Stimulated activated naive CD4-positive, alpha-beta T cell treated with Interleukin-2 at 50 U/mL for 16 hours (primary cell): ENCODE data around the gene VEGFC.

Experiments
- DNase-seq: peaks from one replicate; lab custom pipeline; 2025; lab: John Stamatoyannopoulos, UW

The VEGFC gene

DNA sequence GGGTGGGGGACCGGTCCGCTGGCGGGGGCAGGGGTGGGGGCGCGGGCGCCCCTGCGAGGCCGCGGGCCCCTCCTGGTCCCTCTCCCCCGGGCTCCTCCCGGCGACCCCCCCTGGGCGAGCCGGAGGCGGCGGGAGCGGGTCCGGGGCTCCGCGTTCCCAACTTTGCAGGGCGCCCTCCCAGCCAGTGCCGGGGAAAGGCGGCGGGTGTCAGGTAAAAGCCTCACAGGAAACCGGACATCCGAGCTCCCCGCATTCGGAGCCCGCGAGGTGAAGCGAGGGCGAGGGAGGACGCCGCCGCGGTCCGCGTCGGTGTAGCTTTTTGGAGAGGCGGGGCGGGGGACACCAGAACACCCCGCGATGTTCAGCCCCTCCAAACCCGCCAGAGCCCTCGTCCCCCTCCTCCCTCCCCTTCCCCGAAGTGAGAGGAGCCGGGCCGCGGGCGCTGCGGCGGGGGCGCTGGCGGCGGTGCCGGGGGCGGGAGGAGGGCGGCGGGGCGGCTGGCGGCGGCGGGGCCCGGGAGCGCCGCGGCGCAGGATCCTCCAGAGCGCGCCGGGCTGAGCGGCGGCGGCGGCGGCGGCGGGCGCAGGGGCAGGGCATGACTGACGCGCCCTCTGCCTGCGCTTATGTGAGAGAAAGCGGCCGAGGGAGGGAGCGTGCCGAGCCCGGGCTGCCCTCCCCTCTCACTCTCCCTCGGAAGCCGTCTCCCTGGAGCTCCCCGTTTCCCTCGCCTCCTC lies at the start of gene VEGFC:
VEGFC (minus strand) TSS at position 597 of the 734 bp plus-strand sequence. CDS start 611 bp downstream, outside the sequence.
- no peak for DNase-seq

- no peak for DNase-seq
Observed at GRCh38 chr4:176841711-176842112, 49.0 kb upstream of the VEGFC start.

GRCh38 chr4:176840166-176840565 lies 47.4 kb upstream of the VEGFC start:
- no peak for DNase-seq

GRCh38 chr4:176839656-176840055 lies 46.9 kb upstream of the VEGFC start:
- no peak for DNase-seq

DNA sequence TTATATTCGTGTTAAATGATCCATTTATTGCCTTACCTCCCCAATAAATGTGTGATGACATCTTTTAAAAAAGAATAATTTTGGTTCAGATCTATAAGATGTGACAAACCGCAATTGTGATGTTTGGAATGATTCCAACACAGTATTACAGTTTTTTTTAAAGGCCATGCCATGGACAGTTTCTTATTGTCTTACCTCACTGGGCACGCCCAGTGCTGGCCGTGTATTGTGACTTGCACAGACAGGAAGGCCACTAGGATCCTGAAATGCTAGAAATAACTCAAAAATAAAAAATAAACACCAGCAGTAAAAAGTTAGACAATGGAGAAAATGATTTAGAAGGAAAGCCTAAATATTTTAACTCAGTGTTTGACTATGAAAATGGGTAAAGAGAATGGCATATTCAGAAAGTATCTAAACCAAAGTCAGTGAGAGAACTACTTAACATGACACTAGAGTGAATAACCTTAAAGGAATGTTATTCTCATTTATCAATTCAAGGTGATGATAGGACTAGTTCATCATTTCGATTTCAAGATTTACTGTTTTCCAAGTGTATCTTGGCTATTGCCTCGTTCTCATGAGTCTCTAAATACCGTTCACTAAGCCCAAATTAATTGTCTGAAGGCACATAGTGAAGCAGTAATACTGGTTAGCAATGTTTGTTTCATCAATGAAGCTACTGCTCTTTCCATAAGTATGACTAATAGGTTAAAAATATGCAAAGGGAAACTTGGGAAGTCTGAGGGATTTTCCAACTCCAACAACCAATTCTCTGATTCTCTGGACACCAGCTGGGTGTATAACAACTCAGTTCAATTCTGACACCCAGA lies 46.1 kb upstream of the VEGFC start:
- DNase-seq = no peak

GRCh38 chr4:176837169-176837895 lies 44.6 kb upstream of the VEGFC start:
- DNase-seq = no peak

- DNase-seq = no peak
Observed at GRCh38 chr4:176834531-176834930, 41.8 kb upstream of the VEGFC start.

DNA sequence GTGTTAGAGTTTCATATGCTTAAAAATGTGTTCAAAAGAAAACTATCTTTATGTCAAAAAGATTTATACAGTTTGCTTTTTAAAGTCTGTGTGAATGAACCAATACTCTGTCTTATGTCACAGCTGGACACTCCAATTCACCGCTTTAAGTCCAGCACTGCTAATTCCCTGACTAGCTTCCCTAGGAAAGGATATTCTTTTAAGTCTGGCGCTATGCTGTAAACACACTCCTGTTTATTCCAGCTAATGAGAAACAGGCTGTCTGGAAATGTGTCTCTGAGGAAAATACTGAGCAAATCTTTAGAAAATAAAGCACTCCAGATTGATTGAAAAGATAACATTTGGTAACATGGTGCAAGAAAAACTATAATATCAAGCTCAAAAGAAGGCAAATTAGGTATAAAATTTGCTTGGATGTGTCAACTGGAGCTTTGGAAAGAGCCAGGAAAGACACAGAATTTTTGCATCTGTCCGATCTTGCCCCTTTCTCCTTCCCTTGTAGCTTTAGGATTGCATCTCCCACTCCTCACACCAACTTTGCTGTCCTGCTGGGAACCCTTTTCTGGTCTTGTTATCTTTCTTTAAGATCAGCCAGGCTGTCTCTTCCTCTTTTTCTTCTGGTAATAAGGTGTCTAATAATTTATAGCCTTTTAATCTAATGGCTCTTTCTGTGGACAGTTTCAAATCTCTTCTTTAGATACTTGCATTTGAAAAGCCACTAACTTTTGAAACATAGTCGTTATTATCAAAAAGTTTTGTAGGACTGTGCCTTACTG lies 40.9 kb upstream of the VEGFC start:
- DNase-seq = no peak

DNA sequence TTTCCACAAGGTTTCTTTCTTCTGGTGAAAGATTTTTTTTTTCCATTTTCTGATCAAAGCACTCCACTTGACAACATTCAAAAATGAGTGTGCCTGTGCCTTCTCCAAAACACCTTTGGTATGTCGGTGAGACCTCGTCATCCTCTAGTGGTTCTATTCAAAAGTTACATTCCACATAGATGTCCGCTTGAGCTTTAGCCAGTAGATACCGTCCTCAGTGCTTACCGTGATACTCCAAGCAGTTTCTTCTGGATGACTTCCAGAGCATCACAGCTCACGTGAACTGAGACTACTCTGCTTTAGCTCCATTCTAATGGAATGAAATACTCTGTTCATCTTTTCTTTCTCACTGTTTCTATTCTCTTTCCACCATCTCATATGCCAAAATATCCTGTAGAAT lies 38.2 kb upstream of the VEGFC start:
- no peak for DNase-seq

GRCh38 chr4:176825586-176825985 lies 32.9 kb upstream of the VEGFC start:
- DNase-seq = no peak

GRCh38 chr4:176824645-176825366 lies 32.1 kb upstream of the VEGFC start:
- DNase-seq = no peak

GRCh38 chr4:176818531-176818930 lies 25.8 kb upstream of the VEGFC start:
- DNase-seq = no peak

DNA sequence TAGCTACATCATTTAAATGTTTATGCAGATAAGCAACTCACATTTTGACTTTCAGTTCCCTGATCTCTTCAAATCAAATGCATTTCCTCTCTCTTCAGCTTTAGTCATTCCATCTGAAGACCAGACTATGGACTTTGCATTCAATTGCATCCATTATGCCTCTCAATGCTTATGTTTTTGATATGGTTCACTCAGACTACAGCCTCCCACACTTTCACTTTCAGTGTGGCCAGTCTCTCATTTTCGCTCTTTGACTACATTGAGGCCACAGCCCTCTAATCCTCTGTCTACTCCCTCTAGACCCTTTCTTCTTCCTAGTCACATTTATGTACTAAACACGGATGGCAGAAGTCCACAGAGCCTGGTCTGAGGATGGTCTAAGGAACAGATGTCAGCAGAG lies 24.5 kb upstream of the VEGFC start:
- no peak for DNase-seq

GRCh38 chr4:176814770-176815169 lies 22.0 kb upstream of the VEGFC start:
- DNase-seq = no peak

GRCh38 chr4:176810481-176811249 lies 17.9 kb upstream of the VEGFC start:
- DNase-seq = no peak

DNA sequence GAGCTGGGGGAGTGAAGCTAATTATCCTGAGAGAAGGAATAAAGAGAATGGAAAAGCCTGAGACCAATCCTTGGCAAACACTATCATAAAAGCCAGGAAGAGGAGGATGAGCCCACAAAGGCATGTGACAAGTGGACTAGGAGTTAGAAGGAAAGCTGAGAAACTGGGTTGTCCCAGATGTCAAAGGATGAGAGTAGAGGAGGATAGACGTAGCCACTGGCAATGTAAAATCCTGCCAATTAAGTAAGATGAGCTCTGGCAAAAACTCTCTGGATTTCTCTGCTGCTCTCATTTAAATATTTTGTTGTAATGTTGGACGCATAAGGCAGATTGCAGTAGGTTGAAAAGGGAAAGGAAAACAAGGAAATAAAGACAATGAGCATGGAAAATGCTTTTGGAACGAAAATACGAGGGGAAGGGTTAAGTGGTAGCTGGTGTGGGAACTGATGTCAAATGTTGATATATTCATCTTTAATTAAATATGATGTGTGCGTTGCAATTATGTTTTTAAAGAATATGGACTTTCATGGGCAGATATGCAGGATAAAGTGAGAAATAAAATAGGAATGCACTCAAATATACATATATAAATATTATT lies 14.2 kb upstream of the VEGFC start:
- DNase-seq = no peak

DNA sequence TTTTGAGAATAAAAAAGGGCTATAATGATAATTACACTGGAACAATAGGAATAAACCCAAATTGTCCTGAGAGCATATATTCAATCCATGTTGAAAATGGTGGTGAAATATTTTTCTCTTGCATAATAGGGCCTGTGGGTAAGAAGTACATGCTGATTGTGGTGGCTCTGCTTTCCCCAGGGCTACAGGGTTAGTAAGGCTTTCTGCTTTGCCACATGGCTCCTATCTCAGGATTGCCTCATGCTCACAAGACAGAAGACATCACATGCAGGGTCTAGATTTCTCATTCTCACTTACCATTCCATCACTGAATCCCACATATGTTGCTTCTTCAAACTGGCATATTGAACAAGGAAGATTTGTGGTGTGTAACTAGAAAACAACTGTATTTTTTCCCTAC lies 12.4 kb upstream of the VEGFC start:
- no peak for DNase-seq

GRCh38 chr4:176800891-176801534 lies 8.3 kb upstream of the VEGFC start:
- no peak for DNase-seq

- no peak for DNase-seq
Observed at GRCh38 chr4:176799653-176800052, 6.9 kb upstream of the VEGFC start.

DNA sequence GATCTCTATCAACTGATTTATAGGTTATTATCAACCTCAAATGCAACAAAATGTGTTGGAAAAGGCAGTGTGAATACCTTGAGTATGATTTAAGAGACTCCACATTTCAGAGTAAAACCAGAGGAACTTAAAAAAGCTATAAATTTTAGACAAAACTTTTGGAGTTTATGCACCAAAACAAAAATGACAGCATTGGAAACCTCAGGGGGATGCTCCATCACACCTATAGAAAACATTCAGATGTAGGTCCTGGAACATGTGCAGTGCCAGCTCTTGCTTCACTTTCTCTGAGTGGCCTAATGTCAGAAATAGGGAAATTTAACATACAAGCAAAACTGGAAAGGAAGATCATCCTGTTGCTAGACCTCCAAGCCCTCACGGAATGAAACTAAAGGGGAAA lies 5.8 kb upstream of the VEGFC start:
- DNase-seq = no peak
